Osteoblast (primary cell): ENCODE results near the gene DENND5A. TPM values are rescaled to one million over a fixed set of nuclear protein-coding genes. Genes with fewer than 3 reads are reported as not detected.
"Not testable (repeated sequence)": the region's sequence is repeated elsewhere in the genome, so short reads cannot be mapped to it uniquely, and the experiment has no call there.

ENCODE experiments used
- DNase-seq: peaks from one replicate; pipeline ENCODE4 v3.0.0; 2011; ENCODE audit warnings: low spot score, mixed read lengths; ENCODE audit not compliant: insufficient read length; ENCODE audit errors: missing footprints
- H2AFZ ChIP-seq: 2 replicates; pipeline ENCODE4 v1.6.0; 2011; ENCODE audit warnings: mild to moderate bottlenecking, low read length
- H3K27ac ChIP-seq: 2 replicates; pipeline ENCODE4 v1.5.1; 2011; ENCODE audit warnings: mild to moderate bottlenecking, low read depth, low read length, moderate library complexity
- H3K27me3 ChIP-seq: 2 replicates; pipeline ENCODE4 v1.6.0; 2012; ENCODE audit warnings: mild to moderate bottlenecking, control low read depth, inconsistent platforms, low read length, moderate library complexity; ENCODE audit not compliant: insufficient read depth
- H3K36me3 ChIP-seq: 2 replicates; pipeline ENCODE4 v1.5.1; 2011; ENCODE audit warnings: mild to moderate bottlenecking, low read length, control low read depth, moderate library complexity; ENCODE audit not compliant: insufficient read depth
- H3K4me1 ChIP-seq: 2 replicates; pipeline ENCODE4 v1.5.1; 2011; ENCODE audit warnings: mild to moderate bottlenecking, low read length, control low read depth, moderate library complexity; ENCODE audit not compliant: insufficient read depth
- H3K4me2 ChIP-seq: 2 replicates; pipeline ENCODE4 v1.6.0; 2011; ENCODE audit warnings: mild to moderate bottlenecking, low read length; ENCODE audit not compliant: insufficient read depth
- H3K4me3 ChIP-seq: fragments of 200-600 bp; sonication (generic); 3 replicates; pipeline ENCODE4 v1.5.1; 2012; ENCODE audit warnings: mild to moderate bottlenecking, low read length, inconsistent platforms; ENCODE audit not compliant: insufficient read depth
- H3K79me2 ChIP-seq: 2 replicates; pipeline ENCODE4 v1.6.0; 2012; ENCODE audit warnings: mild to moderate bottlenecking, low read length, control low read depth, inconsistent platforms; ENCODE audit not compliant: insufficient read depth
- H3K9me3 ChIP-seq: 2 replicates; pipeline ENCODE4 v1.5.1; 2011; ENCODE audit warnings: low read depth, low read length, control low read depth
- H4K20me1 ChIP-seq: 2 replicates; pipeline ENCODE4 v1.6.0; 2012; ENCODE audit warnings: mild to moderate bottlenecking, low read length, control low read depth; ENCODE audit not compliant: insufficient read depth
- total RNA-seq: library from RNA; depleted of rRNA; stranded (reverse); fragments of >200 nt; gene quantifications from 2 replicates; pipeline ENCODE4 v1.2.3, GENCODE V29; 2012
- TF ChIP-seq, protein P1 (sequence below): IDR thresholded peaks from 2 replicates; pipeline ENCODE4 v1.5.1; 2011; ENCODE audit warnings: mild to moderate bottlenecking, low read depth, low read length, moderate library complexity; ENCODE audit errors: extremely low read depth

The DENND5A gene
- total RNA-seq, 1 donor = 183 TPM

GRCh38 chr11:9176136-9176535 lies 89.0 kb downstream of the DENND5A start:
- peaks cover 8% of the 10 kb centered on the region for H3K4me1 ChIP-seq
- no peak overlapping the region for H2AFZ ChIP-seq
- H3K79me2 ChIP-seq = peaks cover 29% of the 10 kb centered on the region
- no peak overlapping the region for H3K4me3 ChIP-seq
- H4K20me1 ChIP-seq = no peaks in the 10 kb centered on the region
- no peak overlapping the region for H3K27ac ChIP-seq
- H3K36me3 ChIP-seq = peaks cover 58% of the 10 kb centered on the region
- TF ChIP-seq, protein P1, sequence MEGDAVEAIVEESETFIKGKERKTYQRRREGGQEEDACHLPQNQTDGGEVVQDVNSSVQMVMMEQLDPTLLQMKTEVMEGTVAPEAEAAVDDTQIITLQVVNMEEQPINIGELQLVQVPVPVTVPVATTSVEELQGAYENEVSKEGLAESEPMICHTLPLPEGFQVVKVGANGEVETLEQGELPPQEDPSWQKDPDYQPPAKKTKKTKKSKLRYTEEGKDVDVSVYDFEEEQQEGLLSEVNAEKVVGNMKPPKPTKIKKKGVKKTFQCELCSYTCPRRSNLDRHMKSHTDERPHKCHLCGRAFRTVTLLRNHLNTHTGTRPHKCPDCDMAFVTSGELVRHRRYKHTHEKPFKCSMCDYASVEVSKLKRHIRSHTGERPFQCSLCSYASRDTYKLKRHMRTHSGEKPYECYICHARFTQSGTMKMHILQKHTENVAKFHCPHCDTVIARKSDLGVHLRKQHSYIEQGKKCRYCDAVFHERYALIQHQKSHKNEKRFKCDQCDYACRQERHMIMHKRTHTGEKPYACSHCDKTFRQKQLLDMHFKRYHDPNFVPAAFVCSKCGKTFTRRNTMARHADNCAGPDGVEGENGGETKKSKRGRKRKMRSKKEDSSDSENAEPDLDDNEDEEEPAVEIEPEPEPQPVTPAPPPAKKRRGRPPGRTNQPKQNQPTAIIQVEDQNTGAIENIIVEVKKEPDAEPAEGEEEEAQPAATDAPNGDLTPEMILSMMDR = no peak
- H3K4me2 ChIP-seq = no peak overlapping the region
- H3K27me3 ChIP-seq = no peaks in the 10 kb centered on the region
- H3K9me3 ChIP-seq = no peaks in the 10 kb centered on the region
- DNase-seq = peak; percentile 38

- Histone ChIP-seq H3K4me2 (no peak overlapping the region), H3K4me3 (no peak overlapping the region), H3K79me2 (peaks cover 38% of the 10 kb centered on the region), H3K4me1 (peaks cover 24% of the 10 kb centered on the region), H3K27ac (no peak overlapping the region), H3K27me3 (no peaks in the 10 kb centered on the region), H2AFZ (no peak overlapping the region), H3K36me3 (peaks cover 48% of the 10 kb centered on the region), H4K20me1 (peaks cover 5% of the 10 kb centered on the region), H3K9me3 (no peaks in the 10 kb centered on the region)
- no peak for DNase-seq
- TF ChIP-seq, protein P1 = no peak
Observed at GRCh38 chr11:9172389-9172788, 92.8 kb downstream of the DENND5A start.

- H3K4me1 ChIP-seq = peaks cover 16% of the 10 kb centered on the region
- H3K4me2 ChIP-seq = no peak overlapping the region
- no peaks in the 10 kb centered on the region for H3K9me3 ChIP-seq
- no peak overlapping the region for H2AFZ ChIP-seq
- no peak overlapping the region for H3K4me3 ChIP-seq
- DNase-seq = peak; percentile 47
- H3K27me3 ChIP-seq = no peaks in the 10 kb centered on the region
- peaks cover 5% of the 10 kb centered on the region for H4K20me1 ChIP-seq
- H3K36me3 ChIP-seq = peaks cover 42% of the 10 kb centered on the region
- peaks cover 37% of the 10 kb centered on the region for H3K79me2 ChIP-seq
- TF ChIP-seq, protein P1 = no peak
- peak overlapping the region; percentile 41 for H3K27ac ChIP-seq
Observed at GRCh38 chr11:9170450-9170849, 94.7 kb downstream of the DENND5A start.

DNA sequence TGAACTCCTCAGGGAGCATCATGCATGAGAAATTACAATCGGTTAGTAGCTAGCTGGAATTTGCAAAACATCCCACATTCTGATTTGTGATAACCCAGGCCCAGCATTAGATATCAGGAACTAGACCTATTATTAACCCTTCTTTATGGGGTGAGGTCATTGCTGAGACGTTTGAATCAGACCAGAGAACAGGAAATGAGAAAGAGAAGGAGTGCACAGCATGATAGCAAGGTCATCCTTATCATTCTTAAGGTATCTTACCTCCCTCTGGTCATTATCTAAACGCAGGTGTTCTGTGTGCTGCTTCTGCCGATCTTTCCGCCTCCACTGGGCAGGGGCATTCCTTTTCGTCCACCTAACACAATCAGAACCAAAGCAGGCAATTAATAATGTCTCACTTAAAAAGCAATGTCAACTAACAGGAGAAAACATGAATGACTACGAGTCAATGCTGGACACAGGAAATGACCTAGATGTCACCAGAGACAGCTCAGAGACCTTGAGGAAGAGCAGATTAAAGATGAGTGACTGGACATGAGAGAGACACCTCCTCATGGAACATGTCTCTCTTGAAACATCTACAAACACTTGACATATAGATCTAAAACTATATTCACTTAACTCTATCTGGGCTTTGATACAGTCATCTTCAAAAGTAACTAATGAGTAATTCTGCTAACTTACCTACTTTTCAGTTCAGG lies 95.4 kb downstream of the DENND5A start:
- Histone ChIP-seq H3K9me3 (no peaks in the 10 kb centered on the region), H3K4me2 (no peak overlapping the region), H3K27ac (peak overlapping the region; percentile 14), H3K27me3 (no peaks in the 10 kb centered on the region), H3K4me3 (no peak overlapping the region), H3K36me3 (peaks cover 45% of the 10 kb centered on the region), H3K4me1 (peaks cover 16% of the 10 kb centered on the region), H3K79me2 (peaks cover 37% of the 10 kb centered on the region), H2AFZ (no peak overlapping the region), H4K20me1 (peaks cover 5% of the 10 kb centered on the region)
- TF ChIP-seq, protein P1 = no peak
- DNase-seq = no peak

- not testable (repeated sequence) for H3K4me2 ChIP-seq, H3K27me3 ChIP-seq, H3K79me2 ChIP-seq, H2AFZ ChIP-seq, H3K9me3 ChIP-seq, H3K4me3 ChIP-seq, DNase-seq, H4K20me1 ChIP-seq, H3K27ac ChIP-seq
- H3K36me3 ChIP-seq = peaks cover 35% of the 10 kb centered on the region
- peaks cover 20% of the 10 kb centered on the region for H3K4me1 ChIP-seq
Observed at GRCh38 chr11:9161991-9162390, 103.2 kb downstream of the DENND5A start.
